Lower leg skin (tissue), 4 donors: Measurements from ENCODE around the gene MCM3AP. TPM values are rescaled to one million over a fixed set of nuclear protein-coding genes. Genes with fewer than 3 reads are reported as not detected.

Experiments used
- DNase-seq, 2 donors: peaks; one replicate each; pipeline ENCODE4 v3.0.0-alpha.2; 2019; ENCODE audit warnings: low spot score in 2 of 2
- H3K4me3 ChIP-seq: fragments of 200-600 bp; sonication (generic); 2 replicates; pipeline ENCODE4 v1.5.1; 2017; ENCODE audit warnings: mild to moderate bottlenecking, low read depth; ENCODE audit not compliant: poor library complexity, severe bottlenecking
- POLR2A ChIP-seq, 2 donors: fragments of 450-650 bp; IDR thresholded peaks; one replicate each; pipeline ENCODE4 v1.6.1; 2016 to 2017; ENCODE audit warnings: antibody characterized with exemption in 2 of 2, mild to moderate bottlenecking in 1 of 2, moderate library complexity in 1 of 2
- WGBS, 2 donors: methylation state at CpG; one replicate each; pipeline ENCODE4 v1.1.5; 2018; 5-methylcytosine and 5-hydroxymethylcytosine counted together
- intact Hi-C: fragments of 100-400 bp; cut with DNase I; formaldehyde crosslinking; loops from one replicate; pipeline ENCODE4 v1.15.0; 2023; ENCODE audit warnings: low total_unique reads
- total RNA-seq, 4 donors: library from RNA; depleted of rRNA; stranded (reverse); fragments of >200 nt; gene quantifications; one replicate each; pipeline ENCODE4 v1.1.0, GENCODE V29; 2016
- TF ChIP-seq, protein P1 (sequence below), 3 donors: fragments of 450-650 bp; IDR thresholded peaks; one replicate each; pipeline ENCODE4 v1.5.1; 2016; ENCODE audit warnings: antibody characterized with exemption in 3 of 3, mild to moderate bottlenecking in 3 of 3, moderate library complexity in 2 of 3

The MCM3AP gene
- total RNA-seq, 4 donors from 2014 or later: 45.5 to 71.4 (median 57.7) TPM

GRCh38 chr21:46220847-46221246, 64.6 kb downstream of the MCM3AP start:
- intact Hi-C loops: no loop called here
- TF ChIP-seq, protein P1, sequence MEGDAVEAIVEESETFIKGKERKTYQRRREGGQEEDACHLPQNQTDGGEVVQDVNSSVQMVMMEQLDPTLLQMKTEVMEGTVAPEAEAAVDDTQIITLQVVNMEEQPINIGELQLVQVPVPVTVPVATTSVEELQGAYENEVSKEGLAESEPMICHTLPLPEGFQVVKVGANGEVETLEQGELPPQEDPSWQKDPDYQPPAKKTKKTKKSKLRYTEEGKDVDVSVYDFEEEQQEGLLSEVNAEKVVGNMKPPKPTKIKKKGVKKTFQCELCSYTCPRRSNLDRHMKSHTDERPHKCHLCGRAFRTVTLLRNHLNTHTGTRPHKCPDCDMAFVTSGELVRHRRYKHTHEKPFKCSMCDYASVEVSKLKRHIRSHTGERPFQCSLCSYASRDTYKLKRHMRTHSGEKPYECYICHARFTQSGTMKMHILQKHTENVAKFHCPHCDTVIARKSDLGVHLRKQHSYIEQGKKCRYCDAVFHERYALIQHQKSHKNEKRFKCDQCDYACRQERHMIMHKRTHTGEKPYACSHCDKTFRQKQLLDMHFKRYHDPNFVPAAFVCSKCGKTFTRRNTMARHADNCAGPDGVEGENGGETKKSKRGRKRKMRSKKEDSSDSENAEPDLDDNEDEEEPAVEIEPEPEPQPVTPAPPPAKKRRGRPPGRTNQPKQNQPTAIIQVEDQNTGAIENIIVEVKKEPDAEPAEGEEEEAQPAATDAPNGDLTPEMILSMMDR (IDR thresholded peaks at IDR 0.05): no peak
- no peak for TF ChIP-seq POLR2A (IDR thresholded peaks at IDR 0.05)
- DNase-seq: no peak
- 95% methylated on average over 8 of the region's 8 CpGs for WGBS, 2 donors
- no peak overlapping the region for H3K4me3 ChIP-seq

DNA sequence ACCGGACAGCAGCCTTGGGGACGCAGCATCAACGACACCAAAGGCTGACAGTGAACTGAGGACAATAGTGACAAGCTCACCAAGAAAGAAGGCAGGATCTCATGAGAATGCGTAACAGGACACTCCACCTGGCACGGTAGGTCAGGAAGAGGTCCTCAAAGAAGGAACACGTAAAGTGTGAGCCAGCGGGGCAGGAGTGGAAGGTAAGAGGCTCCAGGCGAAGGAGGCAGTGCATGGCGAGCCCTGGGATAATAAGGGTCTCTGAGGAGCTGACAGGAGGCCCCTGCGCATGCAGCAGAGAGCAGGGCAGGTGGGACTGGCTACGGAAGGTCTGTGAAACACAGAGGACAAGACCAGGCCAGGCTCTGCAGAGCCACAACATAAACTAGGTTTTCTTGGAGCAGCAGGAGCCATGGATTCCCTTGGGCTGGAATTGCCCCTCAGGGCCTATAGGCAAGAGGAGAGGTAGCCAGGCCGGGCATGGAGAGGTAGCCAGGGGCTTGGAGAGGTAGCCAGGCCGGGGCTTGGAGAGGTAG, 65.1 kb downstream of the MCM3AP start:
- intact Hi-C loops: no loop called here
- 90 to 91% methylated on average over 13 of the region's 13 CpGs for WGBS, 2 donors
- no peak overlapping the region for H3K4me3 ChIP-seq
- DNase-seq: no peak
- TF ChIP-seq, protein P1 (IDR thresholded peaks at IDR 0.05): no peak
- no peak for TF ChIP-seq POLR2A (IDR thresholded peaks at IDR 0.05)

DNA sequence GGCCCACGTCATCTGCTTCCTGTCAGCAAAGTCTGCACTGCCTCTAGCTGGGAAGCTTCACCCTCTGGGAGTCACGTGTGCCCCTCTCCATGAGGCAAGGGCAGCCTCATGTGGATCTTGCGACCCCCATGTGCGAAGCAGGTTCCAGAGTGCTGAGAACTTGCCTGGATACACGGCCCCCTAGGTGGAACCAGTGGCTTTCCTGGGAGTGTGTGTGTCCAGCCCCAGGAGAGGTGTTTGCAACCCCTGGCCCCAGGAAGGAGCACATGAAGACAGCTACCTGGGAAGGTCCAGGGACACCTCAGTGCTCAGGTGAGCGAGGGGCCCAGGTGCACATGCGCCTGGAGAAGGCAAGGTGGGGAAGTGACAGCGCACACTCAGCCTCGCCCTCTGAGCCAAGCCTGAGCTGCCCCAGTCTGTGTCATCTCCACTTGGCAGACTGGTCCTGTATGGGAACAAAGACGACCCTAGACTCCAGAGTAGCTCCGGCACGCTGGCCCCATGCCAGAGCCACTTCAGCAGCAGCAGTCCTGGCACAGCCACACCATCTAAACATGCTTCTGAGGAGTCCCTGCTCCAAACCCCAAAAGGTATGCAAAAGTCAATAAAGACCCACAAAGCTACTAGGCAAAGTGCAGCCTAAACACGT, 65.7 kb downstream of the MCM3AP start:
- WGBS, 2 donors: 74 to 78% methylated on average over 6 to 13 of the region's 13 CpGs
- DNase-seq: no peak
- intact Hi-C loops: no loop called here

DNA sequence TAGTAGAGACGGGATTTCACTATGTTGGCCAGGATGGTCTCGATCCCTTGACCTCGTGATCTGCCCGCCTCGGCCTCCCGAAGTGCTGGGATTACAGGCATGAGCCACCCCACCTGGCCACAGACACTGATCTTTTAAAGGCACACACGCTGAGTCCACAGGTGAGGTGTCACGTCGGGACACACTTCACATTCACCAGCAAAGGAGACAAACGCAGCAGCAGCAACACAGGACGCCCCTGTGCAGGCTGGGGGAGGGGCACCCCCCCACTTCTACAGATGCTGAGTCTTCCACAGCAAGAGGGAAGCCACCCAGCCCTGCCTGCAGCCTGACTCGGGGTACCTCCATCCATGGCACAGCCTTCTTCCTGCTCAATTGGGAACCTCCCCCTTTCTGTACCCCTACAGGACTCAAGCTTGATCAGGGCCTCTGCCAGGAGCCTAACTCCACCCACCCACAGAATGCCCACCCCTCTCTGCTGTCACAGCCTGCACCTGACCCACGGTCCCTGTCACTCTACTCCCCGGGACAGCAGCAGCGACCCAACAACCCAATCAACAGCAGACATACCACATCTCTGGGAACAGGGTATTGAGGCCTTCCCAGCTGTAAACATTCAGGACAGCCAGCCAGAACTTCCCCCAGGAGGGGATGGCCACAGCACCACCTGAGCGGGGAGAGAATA, 66.4 kb downstream of the MCM3AP start:
- 87 to 91% methylated on average over 16 of the region's 16 CpGs for WGBS, 2 donors
- TF ChIP-seq, protein P1 (IDR thresholded peaks at IDR 0.05): no peak
- TF ChIP-seq POLR2A (IDR thresholded peaks at IDR 0.05): no peak

More for the DNA sequence above, 65.7 kb downstream of the MCM3AP start:
- no peak overlapping the region for H3K4me3 ChIP-seq
- TF ChIP-seq, protein P1 (IDR thresholded peaks at IDR 0.05): no peak
- no peak for TF ChIP-seq POLR2A (IDR thresholded peaks at IDR 0.05)

GRCh38 chr21:46217511-46218196, 67.8 kb downstream of the MCM3AP start:
- intact Hi-C loops: no loop called here
- DNase-seq: no peak
- no peak for TF ChIP-seq POLR2A (IDR thresholded peaks at IDR 0.05)
- TF ChIP-seq, protein P1 (IDR thresholded peaks at IDR 0.05): no peak

More for the DNA sequence above, 66.4 kb downstream of the MCM3AP start:
- DNase-seq: no peak
- intact Hi-C loops: no loop called here
- no peak overlapping the region for H3K4me3 ChIP-seq

More at GRCh38 chr21:46217511-46218196, 67.8 kb downstream of the MCM3AP start:
- 92 to 93% methylated on average over 22 of the region's 22 CpGs for WGBS, 2 donors
- no peak overlapping the region for H3K4me3 ChIP-seq
